Measurements from ENCODE around the gene CLN5.

CLN5 gene

DNA sequence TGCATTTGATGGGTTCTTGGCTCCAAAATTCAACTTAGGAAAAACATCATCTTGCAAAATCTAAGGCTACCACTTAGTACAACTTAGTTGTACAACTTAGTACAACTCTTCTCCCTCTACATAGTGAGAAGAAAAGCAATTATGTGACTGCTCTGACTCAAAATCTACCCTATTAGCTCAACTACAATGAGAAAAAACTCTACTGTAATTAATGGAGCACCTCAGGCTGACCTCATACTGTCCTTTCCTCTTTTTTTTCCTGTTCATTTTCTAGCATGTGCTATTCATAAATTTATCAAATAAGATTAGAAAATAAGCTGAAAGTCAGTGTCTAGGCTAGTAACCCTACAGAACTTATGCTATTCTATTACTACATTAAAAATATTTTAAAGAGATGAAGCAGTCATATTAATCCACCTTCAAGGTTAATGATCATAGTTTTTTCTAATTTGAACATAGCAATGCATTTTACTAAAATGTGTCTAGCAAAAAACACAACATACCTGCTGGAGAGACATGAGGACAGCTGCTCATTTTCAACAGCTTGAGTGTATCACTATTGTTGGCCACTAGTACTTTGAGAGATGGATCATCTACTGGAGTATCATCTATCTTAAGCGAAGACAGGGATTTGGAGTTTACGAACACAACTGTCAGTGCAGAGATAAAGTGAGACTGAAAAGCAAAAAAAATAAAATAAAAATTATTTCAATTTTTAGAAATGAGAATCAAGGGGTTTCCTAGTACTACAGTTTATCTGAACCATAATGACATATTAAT is 23.2 kb downstream of the CLN5 start:
- Histone ChIP-seq H3K27ac (ENCODE audit: poor library complexity, severe bottlenecking) (no peak overlapping the region), H3K4me3 (ENCODE audit: severe bottlenecking) (no peak overlapping the region), H3K4me1 (ENCODE audit: insufficient read depth, poor library complexity, severe bottlenecking) (no peaks in the 10 kb centered on the region), H3K9me3 (ENCODE audit: severe bottlenecking) (no peaks in the 10 kb centered on the region), H3K36me3 (ENCODE audit: low read depth) (peaks cover 86% of the 10 kb centered on the region), H3K27me3 (ENCODE audit: insufficient read depth, poor library complexity, severe bottlenecking) (no peaks in the 10 kb centered on the region)
- DNase-seq (ENCODE audit: low spot score) (no peak), ATAC-seq (ENCODE audit: low read depth) (no peak)
- no peak for TF ChIP-seq CTCF (IDR thresholded peaks at IDR 0.05; ENCODE audit: poor library complexity, severe bottlenecking)

GRCh38 chr13:77016251-77016812 is 24.5 kb downstream of the CLN5 start:
- H3K4me1 ChIP-seq (ENCODE audit: insufficient read depth, poor library complexity, severe bottlenecking): no peaks in the 10 kb centered on the region
- peaks cover 88% of the 10 kb centered on the region for H3K36me3 ChIP-seq (ENCODE audit: low read depth)
- H3K4me3 ChIP-seq (ENCODE audit: severe bottlenecking): no peak overlapping the region
- TF ChIP-seq CTCF (IDR thresholded peaks at IDR 0.05; ENCODE audit: poor library complexity, severe bottlenecking): no peak
- ATAC-seq (ENCODE audit: low read depth) (no peak), DNase-seq (ENCODE audit: low spot score) (no peak)
- no peaks in the 10 kb centered on the region for H3K27me3 ChIP-seq (ENCODE audit: insufficient read depth, poor library complexity, severe bottlenecking)
- H3K27ac ChIP-seq (ENCODE audit: poor library complexity, severe bottlenecking): no peak overlapping the region
- H3K9me3 ChIP-seq (ENCODE audit: severe bottlenecking): no peaks in the 10 kb centered on the region

DNA sequence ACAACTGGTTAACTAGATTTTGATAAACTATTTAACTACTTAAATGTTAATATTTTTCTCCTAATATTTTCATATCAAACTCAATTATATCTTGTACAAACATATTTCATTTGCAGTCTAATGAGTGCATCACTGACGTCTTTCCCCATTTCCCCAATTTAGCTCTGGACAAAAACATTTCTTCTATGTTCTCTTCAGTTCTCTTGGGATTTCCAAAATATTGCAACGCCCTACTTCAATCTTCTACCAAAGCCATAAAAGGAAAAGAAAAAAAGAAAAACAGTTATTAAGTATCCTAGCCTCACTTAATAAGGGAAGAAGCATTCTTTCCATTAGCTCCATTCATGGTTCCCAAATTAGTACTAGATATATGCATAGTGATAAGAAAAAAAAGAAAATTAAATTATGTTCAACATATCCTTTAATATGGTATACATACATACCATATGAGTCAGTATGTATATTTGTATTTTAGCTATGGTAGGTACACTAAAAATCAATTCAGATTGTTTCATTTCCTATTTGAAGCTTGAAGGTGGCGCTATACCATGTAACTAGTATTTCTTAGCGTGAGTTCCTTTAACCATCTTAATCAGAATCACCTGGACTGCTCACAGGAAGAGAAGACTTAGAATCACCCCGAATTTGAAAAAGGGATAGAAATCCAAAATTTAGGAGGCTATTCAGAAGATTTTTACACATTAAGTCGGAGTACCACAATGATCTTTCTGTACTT is 25.2 kb downstream of the CLN5 start:
- no peaks in the 10 kb centered on the region for H3K27me3 ChIP-seq (ENCODE audit: insufficient read depth, poor library complexity, severe bottlenecking)
- no peak overlapping the region for H3K27ac ChIP-seq (ENCODE audit: poor library complexity, severe bottlenecking)
- no peaks in the 10 kb centered on the region for H3K4me1 ChIP-seq (ENCODE audit: insufficient read depth, poor library complexity, severe bottlenecking)
- DNase-seq (ENCODE audit: low spot score): no peak
- ATAC-seq (ENCODE audit: low read depth): no peak
- H3K36me3 ChIP-seq (ENCODE audit: low read depth): peaks cover 88% of the 10 kb centered on the region
- no peaks in the 10 kb centered on the region for H3K9me3 ChIP-seq (ENCODE audit: severe bottlenecking)
- no peak overlapping the region for H3K4me3 ChIP-seq (ENCODE audit: severe bottlenecking)
- TF ChIP-seq CTCF (IDR thresholded peaks at IDR 0.05; ENCODE audit: poor library complexity, severe bottlenecking): no peak

GRCh38 chr13:77019756-77020155 is 27.9 kb downstream of the CLN5 start:
- peaks cover 78% of the 10 kb centered on the region for H3K36me3 ChIP-seq (ENCODE audit: low read depth)

More at GRCh38 chr13:77019756-77020155, 27.9 kb downstream of the CLN5 start:
- ATAC-seq (ENCODE audit: low read depth): no peak
- H3K4me1 ChIP-seq (ENCODE audit: insufficient read depth, poor library complexity, severe bottlenecking): peaks cover 20% of the 10 kb centered on the region
- no peaks in the 10 kb centered on the region for H3K9me3 ChIP-seq (ENCODE audit: severe bottlenecking)
- no peak for DNase-seq (ENCODE audit: low spot score)
- no peak for TF ChIP-seq CTCF (IDR thresholded peaks at IDR 0.05; ENCODE audit: poor library complexity, severe bottlenecking)
- H3K27ac ChIP-seq (ENCODE audit: poor library complexity, severe bottlenecking): no peak overlapping the region
- H3K27me3 ChIP-seq (ENCODE audit: insufficient read depth, poor library complexity, severe bottlenecking): no peaks in the 10 kb centered on the region
- no peak overlapping the region for H3K4me3 ChIP-seq (ENCODE audit: severe bottlenecking)

All from RWPE2 (cell line).